HepG2 (cell line): Measurements from ENCODE around the gene INPP5K. TPM values are rescaled to one million over a fixed set of nuclear protein-coding genes. Genes with fewer than 3 reads are reported as not detected.

Source experiments
- CREB1 ChIP-seq, 2 experiments: fragments of 450-650 bp in 1 of 2; IDR thresholded peaks; 2 replicates each; pipeline ENCODE4 v1.6.1; 2016 to 2017; ENCODE audit warnings: control low read depth in 1 of 2, mild to moderate bottlenecking in 1 of 2, missing compliant biosample characterization in 1 of 2, missing genetic modification characterization in 1 of 2
- IRF9 ChIP-seq: sonication (generic); formaldehyde crosslinking; IDR thresholded peaks from 2 replicates; pipeline ENCODE4 v1.8.0; 2022; ENCODE audit warnings: missing genetic modification reagents, mild to moderate bottlenecking, borderline replicate concordance
- IRX3 ChIP-seq: sonication (generic); formaldehyde crosslinking; IDR thresholded peaks from 2 replicates; pipeline ENCODE4 v1.8.1; 2023; ENCODE audit warnings: mild to moderate bottlenecking, low read depth, missing genetic modification reagents, borderline replicate concordance
- NFE2 ChIP-seq: sonication (generic); formaldehyde crosslinking; IDR thresholded peaks from 2 replicates; pipeline ENCODE4 v1.4.0; 2020; ENCODE audit warnings: missing genetic modification reagents
- NKX3-1 ChIP-seq: sonication (generic); formaldehyde crosslinking; IDR thresholded peaks from 2 replicates; pipeline ENCODE4 v1.5.0; 2020; ENCODE audit warnings: missing genetic modification reagents
- PAX8 ChIP-seq: sonication (generic); formaldehyde crosslinking; IDR thresholded peaks from 2 replicates; pipeline ENCODE4 v1.8.0; 2022; ENCODE audit warnings: mild to moderate bottlenecking, missing genetic modification reagents, borderline replicate concordance
- PREB ChIP-seq: sonication (generic); formaldehyde crosslinking; IDR thresholded peaks from 2 replicates; pipeline ENCODE4 v1.4.0; 2020; ENCODE audit warnings: missing genetic modification reagents
- RARA ChIP-seq: IDR thresholded peaks from 2 replicates; pipeline ENCODE4 v1.6.1; 2016; ENCODE audit warnings: missing genetic modification reagents, missing compliant biosample characterization
- TEF ChIP-seq: sonication (generic); formaldehyde crosslinking; IDR thresholded peaks from 2 replicates; pipeline ENCODE4 v1.5.0; 2020; ENCODE audit warnings: missing genetic modification reagents
- TRAFD1 ChIP-seq: sonication (generic); formaldehyde crosslinking; IDR thresholded peaks from 2 replicates; pipeline ENCODE4 v1.5.1; 2020; ENCODE audit warnings: missing genetic modification reagents, mild to moderate bottlenecking, borderline replicate concordance
- ZHX2 ChIP-seq, 2 experiments: sonication (generic) in 1 of 2; formaldehyde crosslinking in 1 of 2; IDR thresholded peaks; 2 replicates each; pipeline versions ENCODE4 v1.6.1 to v1.9.0; 2014 to 2022; ENCODE audit warnings: antibody characterized with exemption in 1 of 2, borderline replicate concordance in 1 of 2, inconsistent platforms in 1 of 2, low read depth in 1 of 2, missing genetic modification reagents in 1 of 2
- ZNF816 ChIP-seq: sonication (generic); formaldehyde crosslinking; IDR thresholded peaks from 2 replicates; pipeline ENCODE4 v1.8.0; 2022; ENCODE audit warnings: missing genetic modification reagents, mild to moderate bottlenecking, borderline replicate concordance
- ZSCAN9 ChIP-seq: IDR thresholded peaks from 2 replicates; pipeline ENCODE4 v1.6.1; 2016; ENCODE audit warnings: borderline replicate concordance
- polyA plus RNA-seq, 8 experiments: library from polyadenylated mRNA; depleted of rRNA in 3 of 8; stranded (reverse) in 7 of 8; unstranded in 1 of 8; fragments of >200 nt; fragmentation: Illumina TruSeq in 4 of 8; extraction: Trizol in 4 of 8; gene quantifications; 2 replicates each; pipeline versions ENCODE4 v1.2.1 to v1.2.3, GENCODE V29; 2011 to 2016; ENCODE audit warnings: low read depth in 4 of 8, missing spikeins in 1 of 8, mixed read lengths in 1 of 8; ENCODE audit not compliant: insufficient read depth in 1 of 8
- total RNA-seq, 5 experiments: library from RNA; depleted of rRNA; stranded (reverse); fragments of >200 nt; fragmentation: Illumina TruSeq; extraction: Trizol; gene quantifications; 2 replicates each; pipeline ENCODE4 v1.2.3, GENCODE V29; 2016; ENCODE audit warnings: low read depth in 1 of 5

INPP5K gene
- total and polyA plus RNA-seq, 2 of the 13 experiments (the other 11 are each of a cell fraction or from before 2014, with no cell fraction given) = 4.8 to 9.6 TPM

GRCh38 chr17:1467898-1468492 is 48.4 kb downstream of the INPP5K start (continued):
- TF ChIP-seq ZHX2 (IDR thresholded peaks at IDR 0.05; ENCODE audit: low read depth) (peak; percentile 79), ZHX2 (CRISPR knock-in tag; IDR thresholded peaks at IDR 0.05; ENCODE audit: borderline replicate concordance) (no peak), CREB1 (IDR thresholded peaks at IDR 0.05) (peak; percentile 83), CREB1 (CRISPR knock-in tag; IDR thresholded peaks at IDR 0.05) (peak; percentile 49; the same call in 1 of the 2 replicates), TRAFD1 (CRISPR knock-in tag) (no peak), RARA (peak; percentile 84), NFE2 (CRISPR knock-in tag) (no peak), IRF9 (CRISPR knock-in tag) (no peak), IRX3 (CRISPR knock-in tag) (no peak; the same call in 1 of the 2 replicates), PREB (CRISPR knock-in tag) (no peak), ZSCAN9 (CRISPR knock-in tag) (no peak), NKX3-1 (CRISPR knock-in tag) (no peak), ZNF816 (no peak), PAX8 (CRISPR knock-in tag) (no peak), TEF (CRISPR knock-in tag) (no peak)
